ENCODE data around the gene TMEM74B.
A peak's percentile ranks its signal among the peaks of the same experiment; 100 is the strongest.

TMEM74B gene

DNA sequence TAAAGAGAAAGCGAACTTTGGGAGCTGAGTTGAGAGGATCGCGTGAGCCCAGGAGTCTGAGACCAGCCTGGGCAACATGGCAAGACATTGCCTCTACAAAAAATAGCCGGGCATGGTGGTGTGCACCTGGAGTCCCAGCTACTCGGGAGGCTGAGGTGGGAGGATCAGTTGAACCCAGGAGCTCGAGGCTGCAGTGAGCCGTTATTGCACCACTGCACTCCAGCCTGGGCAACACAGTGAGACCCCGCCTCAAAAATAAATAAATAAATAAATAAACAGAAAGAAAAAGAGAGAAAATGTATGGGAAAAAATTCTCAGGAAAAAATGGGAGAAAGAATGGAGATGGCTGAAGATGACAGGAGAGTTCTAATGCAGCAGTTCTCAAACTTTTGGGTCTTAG is 21.0 kb upstream of the TMEM74B start:
- no peak for DNase-seq (ENCODE audit: low read depth)

GRCh38 chr20:1204576-1204975 is 19.8 kb upstream of the TMEM74B start:
- DNase-seq (ENCODE audit: low read depth), result no peak

DNA sequence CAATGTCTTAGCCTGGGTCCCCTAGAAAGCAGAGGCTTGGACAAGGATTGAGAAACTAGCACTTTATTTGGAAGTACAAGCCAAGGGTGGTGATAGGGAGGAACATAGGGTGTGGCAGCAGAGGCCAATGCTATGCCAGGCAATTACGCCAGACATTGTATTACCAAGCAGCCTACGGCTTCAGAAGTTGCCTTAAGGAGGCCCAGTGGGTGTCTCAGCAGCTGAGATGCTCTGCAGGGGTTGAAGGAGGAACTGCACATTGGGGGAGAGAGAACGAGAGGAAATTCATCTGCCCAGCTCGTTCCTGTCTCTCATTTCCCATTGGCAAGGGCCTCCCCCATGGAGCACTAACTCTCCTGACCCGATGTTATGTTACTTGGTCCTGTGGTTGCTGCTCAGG is 19.3 kb upstream of the TMEM74B start:
- DNase-seq (ENCODE audit: low read depth), result no peak

GRCh38 chr20:1203630-1204029 is 18.8 kb upstream of the TMEM74B start:
- no peak for DNase-seq (ENCODE audit: low read depth)

- no peak for DNase-seq (ENCODE audit: low read depth)
Observed at GRCh38 chr20:1202762-1203504, 18.2 kb upstream of the TMEM74B start, which contains the start of gene C20orf202. TSS of gene C20orf202 (plus strand) at chr20:1203454. CDS start at chr20:1203586, 132 bp downstream.

GRCh38 chr20:1199964-1200363 is 15.2 kb upstream of the TMEM74B start:
- DNase-seq (ENCODE audit: low read depth), result no peak

DNA sequence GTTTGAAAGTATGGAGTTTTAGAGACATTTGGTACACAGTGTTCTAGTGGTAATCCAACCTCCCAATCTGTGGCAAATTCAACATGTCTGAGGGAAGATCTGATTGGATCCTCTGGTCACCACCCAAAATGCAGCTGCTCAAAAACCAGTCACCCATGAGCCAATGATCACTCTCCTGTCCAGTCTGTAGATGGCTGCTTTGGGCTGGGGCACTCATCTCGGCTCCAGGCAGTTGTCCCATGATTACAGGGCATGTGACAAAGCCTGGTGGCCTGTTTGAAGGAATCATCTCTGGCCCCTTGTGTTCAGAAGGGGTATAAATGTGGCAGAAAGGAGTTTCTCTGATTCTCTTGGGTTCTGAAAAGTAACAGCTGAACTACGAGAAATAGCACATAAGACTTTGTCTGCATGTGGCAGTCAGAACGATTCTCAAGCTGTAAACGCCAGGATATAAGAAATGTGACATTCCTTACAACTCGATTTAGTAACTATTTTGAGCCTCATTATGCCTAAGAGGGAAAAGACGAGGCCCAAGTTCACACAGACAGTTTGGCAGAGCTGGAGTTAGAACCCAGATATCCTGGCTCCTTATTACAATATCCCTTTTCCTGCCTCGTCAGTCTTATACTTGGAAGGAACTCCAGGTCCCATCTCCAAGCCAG is 14.6 kb upstream of the TMEM74B start:
- DNase-seq (ENCODE audit: low read depth), result no peak

GRCh38 chr20:1198751-1199150 is 14.0 kb upstream of the TMEM74B start:
- no peak for DNase-seq (ENCODE audit: low read depth)

GRCh38 chr20:1197801-1198200 is 13.0 kb upstream of the TMEM74B start:
- no peak for DNase-seq (ENCODE audit: low read depth)

GRCh38 chr20:1196634-1197033 is 11.9 kb upstream of the TMEM74B start:
- DNase-seq (ENCODE audit: low read depth), result no peak

DNA sequence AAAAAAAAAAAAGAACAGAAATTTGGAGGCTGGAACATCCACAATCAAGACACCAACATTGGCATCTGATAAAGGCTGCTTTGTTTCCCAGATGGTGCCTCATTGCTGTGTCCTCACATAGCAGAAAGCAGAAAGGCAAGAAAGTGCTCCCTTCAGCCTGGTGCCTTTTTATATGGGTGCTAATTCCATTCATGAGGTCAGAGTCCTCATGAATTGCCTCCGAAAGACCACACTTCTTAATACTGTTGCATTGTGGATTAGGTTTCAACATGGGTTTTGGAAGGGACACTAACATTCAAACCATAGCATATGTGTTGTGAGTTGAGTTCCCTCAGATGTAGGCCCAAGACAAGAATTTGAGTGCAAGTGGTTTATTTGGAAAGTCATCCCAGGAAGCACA is 10.4 kb upstream of the TMEM74B start:
- DNase-seq (ENCODE audit: low read depth), result no peak

GRCh38 chr20:1191299-1191698 is 6.5 kb upstream of the TMEM74B start:
- DNase-seq (ENCODE audit: low read depth), result no peak

- no peak for DNase-seq (ENCODE audit: low read depth)
Observed at GRCh38 chr20:1190847-1191246, 6.1 kb upstream of the TMEM74B start.

- DNase-seq (ENCODE audit: low read depth), result no peak
Observed at GRCh38 chr20:1189827-1190226, 5.0 kb upstream of the TMEM74B start.

GRCh38 chr20:1188347-1188746 is 3.6 kb upstream of the TMEM74B start:
- no peak for DNase-seq (ENCODE audit: low read depth)

DNA sequence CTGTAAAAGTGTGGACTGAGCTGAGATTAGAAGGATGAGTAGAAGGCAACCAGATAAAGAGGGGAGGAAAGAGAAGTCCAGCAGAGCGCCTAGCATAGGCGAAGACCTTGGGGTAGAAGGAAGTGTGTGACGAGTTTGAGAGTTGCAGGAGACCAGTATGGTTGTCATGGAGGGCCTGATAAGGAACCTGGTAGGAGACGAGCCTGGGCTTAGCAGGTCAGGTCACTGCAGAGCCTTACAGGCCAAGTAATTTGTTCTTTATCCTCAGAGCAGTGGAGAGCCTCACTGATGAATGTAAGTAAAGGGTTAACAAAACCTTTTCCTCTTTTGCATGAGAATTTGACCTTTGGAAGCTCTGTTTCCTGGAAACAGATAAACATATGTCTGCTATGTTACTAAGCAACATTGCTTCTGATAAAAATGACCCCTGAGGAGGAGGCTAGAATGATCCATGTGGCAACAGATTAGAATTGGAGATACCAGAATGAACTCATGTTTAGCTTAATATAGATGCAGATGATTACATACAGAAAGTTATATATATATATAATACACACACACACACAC is 2.9 kb upstream of the TMEM74B start:
- DNase-seq (ENCODE audit: low read depth), result no peak

GRCh38 chr20:1186367-1186991 is 1.7 kb upstream of the TMEM74B start:
- DNase-seq (ENCODE audit: low read depth), result no peak

- DNase-seq (ENCODE audit: low read depth), result peak; percentile 43
Observed at GRCh38 chr20:1185790-1186334, 1.1 kb upstream of the TMEM74B start.

- DNase-seq (ENCODE audit: low read depth), result no peak
Observed at GRCh38 chr20:1185316-1185741, 548 bp upstream of the TMEM74B start.

DNA sequence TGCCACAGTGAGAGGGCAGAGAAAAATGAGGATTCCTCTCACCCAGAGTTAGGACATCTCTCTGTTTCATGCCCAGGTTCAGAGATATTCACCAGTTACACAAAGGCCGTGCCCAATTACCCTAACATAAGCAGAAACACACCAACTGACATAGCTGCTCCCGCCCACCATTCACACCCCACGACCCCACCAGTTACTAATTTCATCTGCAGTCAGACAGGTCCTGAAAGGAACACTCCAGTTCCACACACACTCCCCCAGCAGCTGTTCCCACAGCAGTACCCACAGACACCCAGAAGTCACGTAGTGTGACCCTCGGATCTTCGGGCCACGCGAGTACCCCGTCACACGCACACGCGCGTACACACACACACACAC is 532 bp downstream of the TMEM74B start:
- no peak for DNase-seq (ENCODE audit: low read depth)

GRCh38 chr20:1183153-1183552 is 1.6 kb downstream of the TMEM74B start:
- DNase-seq (ENCODE audit: low read depth), result no peak

- DNase-seq (ENCODE audit: low read depth), result no peak
Observed at GRCh38 chr20:1182106-1182505, 2.7 kb downstream of the TMEM74B start.

GRCh38 chr20:1180949-1181348 is 3.8 kb downstream of the TMEM74B start:
- no peak for DNase-seq (ENCODE audit: low read depth)
